ES-I3 (cell line): ENCODE data around the gene TBC1D24.
"Not testable (repeated sequence)": the region's sequence is repeated elsewhere in the genome, so short reads cannot be mapped to it uniquely, and the experiment has no call there.

Experiments used
- H3K36me3 ChIP-seq: 2 replicates; pipeline ENCODE4 v1.6.1; 2013; ENCODE audit warnings: mild to moderate bottlenecking, low read length, control low read depth, moderate library complexity; ENCODE audit not compliant: insufficient read depth
- H3K4me1 ChIP-seq: 2 replicates; pipeline ENCODE4 v1.6.1; 2013; ENCODE audit warnings: mild to moderate bottlenecking, control low read depth, low read length; ENCODE audit not compliant: insufficient read depth
- H3K9ac ChIP-seq: 2 replicates; pipeline ENCODE4 v1.6.1; 2013; ENCODE audit warnings: low read depth, mild to moderate bottlenecking, low read length, moderate library complexity
- H3K9me3 ChIP-seq: 2 replicates; pipeline ENCODE4 v1.6.1; 2013; ENCODE audit warnings: mild to moderate bottlenecking, low read length, moderate library complexity; ENCODE audit not compliant: control insufficient read depth, insufficient read depth

Gene TBC1D24

DNA sequence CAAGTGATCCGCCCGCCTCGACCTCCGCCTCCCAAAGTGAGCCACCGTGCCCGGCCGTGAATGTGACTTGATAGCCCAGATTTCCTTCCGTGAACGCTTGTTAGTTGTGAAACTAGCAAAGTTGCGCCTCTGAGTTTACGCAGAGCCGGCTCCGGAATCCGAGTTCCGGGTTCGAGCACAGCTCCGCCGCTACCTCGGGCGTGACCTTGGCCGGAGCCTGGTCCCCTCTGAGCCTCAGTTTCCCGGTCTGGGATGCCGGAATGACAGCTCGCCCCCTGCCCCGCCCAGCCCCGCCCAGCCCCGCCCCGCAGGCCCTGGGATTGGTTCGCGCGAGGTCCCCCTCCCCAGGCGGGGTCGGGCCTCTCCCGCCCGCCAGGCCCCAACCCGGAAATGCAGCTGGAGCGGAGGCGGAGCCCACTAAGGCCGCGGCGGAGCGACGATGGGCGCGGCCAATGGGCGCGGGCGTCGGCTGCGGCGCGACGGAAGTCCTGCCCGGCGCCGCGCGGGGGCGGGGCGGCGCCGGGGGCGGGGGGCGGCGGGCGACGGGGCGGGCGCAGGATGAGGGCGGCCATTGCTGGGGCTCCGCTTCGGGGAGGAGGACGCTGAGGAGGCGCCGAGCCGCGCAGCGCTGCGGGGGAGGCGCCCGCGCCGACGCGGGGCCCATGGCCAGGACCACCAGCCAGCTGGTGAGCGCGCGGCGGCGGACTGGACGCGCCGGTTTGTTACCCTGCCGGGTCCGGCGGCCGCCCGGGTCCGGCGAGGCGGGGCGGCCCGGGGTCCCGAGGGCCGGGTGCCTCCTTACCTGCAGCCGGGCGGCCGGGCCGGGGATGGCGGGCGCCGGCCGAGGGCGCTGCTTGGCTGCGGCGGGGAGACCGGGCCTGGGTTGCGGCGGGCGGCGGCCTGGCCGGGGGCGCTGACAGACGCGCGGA, 62.8 kb downstream of the TBC1D24 start, which contains the start of gene PDPK1:
Gene PDPK1, plus strand, starts transcription at position 571 of the 929 bp plus-strand sequence. Its CDS starts 92 bp downstream, at position 663.
- Histone ChIP-seq H3K36me3 (no peaks in the 10 kb centered on the region), H3K9ac (peak within 1 kb of the TSS; percentile 72; the same call in 1 of the 2 replicates), H3K4me1 (no peaks in the 10 kb centered on the region), H3K9me3 (no peaks in the 10 kb centered on the region)

DNA sequence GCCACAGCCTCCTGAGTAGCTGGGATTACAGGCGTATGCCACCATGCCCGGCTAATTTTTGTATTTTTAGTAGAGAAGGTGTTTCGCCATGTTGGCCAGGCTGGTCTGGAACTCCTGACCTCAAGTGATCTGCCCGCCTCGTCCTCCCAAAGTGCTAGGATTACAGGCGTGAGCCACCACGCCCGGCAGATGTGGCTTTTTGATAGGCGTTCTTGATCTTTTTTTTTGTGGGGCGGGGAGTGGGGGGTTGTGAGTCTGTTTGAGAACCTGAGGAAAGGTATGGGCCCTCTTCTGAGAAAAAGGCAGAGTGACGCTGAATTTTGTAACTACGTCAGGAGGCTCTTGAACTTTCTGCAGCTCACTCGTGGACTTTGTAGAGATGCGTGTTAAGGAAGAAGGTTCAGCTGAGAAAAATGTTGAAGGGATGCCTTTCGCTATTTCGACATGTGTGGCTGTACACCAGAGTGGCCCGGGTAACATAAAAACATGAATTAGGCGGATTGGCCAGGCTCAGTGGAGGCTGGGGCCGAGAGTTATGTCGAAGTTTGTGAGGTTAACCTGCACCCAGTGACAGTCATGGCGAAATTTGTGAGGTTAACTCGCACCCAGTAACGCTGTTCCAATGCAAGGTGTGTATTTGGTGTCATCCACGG, 64.4 kb downstream of the TBC1D24 start:
- H3K9ac ChIP-seq, H3K4me1 ChIP-seq, H3K9me3 ChIP-seq, H3K36me3 ChIP-seq: not testable (repeated sequence)

DNA sequence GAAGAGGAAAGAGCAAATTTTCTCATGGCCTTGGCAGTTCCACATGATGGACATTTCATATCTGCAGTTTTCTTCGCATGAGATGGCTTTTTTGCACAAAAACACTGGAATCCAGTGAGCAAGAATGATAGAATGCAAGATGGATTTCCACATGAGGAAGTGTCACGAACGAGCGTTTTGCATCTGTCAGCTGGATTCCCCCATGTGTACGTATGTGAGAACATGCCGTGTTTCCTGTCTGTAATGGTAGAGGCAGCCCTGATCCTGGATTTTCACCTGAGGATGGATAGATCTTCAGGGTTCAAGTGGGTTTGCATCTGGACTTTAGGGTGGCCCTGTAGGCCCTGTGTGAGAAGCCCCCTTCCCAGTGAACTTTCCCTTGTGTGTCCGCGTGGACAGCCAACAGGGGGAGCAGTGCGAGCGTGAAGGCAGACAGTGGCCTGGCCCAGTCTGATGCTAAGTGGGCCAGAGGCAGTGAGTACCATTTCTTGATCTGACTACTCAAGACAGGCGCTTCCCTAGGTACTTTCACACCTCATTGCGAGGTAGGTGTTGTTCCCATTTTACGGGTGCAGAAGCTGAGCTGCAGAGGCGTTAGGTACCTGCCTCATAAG, 65.0 kb downstream of the TBC1D24 start:
- not testable (repeated sequence) for H3K9me3 ChIP-seq, H3K36me3 ChIP-seq, H3K9ac ChIP-seq, H3K4me1 ChIP-seq

DNA sequence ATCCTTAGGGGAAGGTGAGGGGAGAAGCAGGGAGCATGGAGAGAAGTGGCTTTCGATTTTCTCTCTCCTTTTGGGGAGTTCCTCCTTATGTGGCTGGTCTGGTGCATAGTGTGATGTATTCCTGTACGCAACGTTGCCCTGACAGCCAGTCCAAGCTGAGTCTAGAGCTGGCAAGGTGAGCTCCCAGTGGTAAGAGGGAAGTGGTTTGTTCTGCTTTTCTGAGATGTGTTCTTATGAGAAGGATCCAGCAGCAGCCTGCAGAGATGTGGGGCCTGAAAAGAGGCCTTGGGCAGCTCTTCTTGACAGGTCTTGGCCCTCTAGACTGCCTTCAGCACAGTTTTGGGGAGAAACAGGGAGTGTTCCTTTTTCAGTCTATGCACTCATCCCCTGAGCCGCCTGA, 66.0 kb downstream of the TBC1D24 start:
- not testable (repeated sequence) for H3K9me3 ChIP-seq, H3K9ac ChIP-seq, H3K36me3 ChIP-seq, H3K4me1 ChIP-seq

DNA sequence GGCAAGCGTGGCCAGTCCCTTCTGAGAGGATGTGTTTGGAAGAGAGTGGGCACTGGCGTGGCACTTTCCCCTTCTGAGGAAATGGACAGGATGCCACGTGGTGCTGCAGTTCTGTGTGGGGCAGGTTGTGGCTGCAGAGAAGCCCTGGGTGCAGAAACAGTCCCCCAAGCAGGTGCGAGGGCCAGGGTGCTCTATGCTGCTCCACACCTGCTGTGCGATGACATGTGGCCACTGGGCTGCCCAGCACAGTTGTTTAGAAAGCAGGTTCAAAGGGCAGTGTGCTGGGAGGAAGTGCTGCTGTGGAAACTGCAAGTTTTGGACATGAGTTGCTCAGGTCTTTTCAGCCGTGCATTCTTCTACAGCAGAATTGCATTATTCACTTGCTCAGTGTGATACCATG, 66.5 kb downstream of the TBC1D24 start:
- H3K4me1 ChIP-seq, H3K36me3 ChIP-seq, H3K9ac ChIP-seq, H3K9me3 ChIP-seq: not testable (repeated sequence)

DNA sequence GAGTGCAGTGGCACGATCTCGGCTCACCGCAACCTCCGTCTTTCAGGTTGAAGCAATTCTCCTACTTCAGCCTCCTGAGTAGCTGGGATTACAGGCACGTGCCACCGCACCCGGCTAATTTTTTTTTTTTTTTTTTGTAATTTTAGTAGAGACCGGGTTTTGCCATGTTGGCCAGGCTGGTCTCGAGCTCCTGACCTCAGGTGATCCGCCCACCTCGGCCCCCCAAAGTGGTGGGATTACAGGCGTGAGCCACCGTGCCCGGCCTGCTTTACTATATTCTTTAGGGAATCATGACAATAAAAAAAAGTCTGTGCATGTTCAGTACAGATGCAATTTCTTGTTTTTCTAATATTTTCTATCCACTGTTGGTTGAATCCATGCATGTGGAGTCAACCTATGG, 68.8 kb downstream of the TBC1D24 start:
- H3K9ac ChIP-seq, H3K9me3 ChIP-seq, H3K36me3 ChIP-seq, H3K4me1 ChIP-seq: not testable (repeated sequence)

DNA sequence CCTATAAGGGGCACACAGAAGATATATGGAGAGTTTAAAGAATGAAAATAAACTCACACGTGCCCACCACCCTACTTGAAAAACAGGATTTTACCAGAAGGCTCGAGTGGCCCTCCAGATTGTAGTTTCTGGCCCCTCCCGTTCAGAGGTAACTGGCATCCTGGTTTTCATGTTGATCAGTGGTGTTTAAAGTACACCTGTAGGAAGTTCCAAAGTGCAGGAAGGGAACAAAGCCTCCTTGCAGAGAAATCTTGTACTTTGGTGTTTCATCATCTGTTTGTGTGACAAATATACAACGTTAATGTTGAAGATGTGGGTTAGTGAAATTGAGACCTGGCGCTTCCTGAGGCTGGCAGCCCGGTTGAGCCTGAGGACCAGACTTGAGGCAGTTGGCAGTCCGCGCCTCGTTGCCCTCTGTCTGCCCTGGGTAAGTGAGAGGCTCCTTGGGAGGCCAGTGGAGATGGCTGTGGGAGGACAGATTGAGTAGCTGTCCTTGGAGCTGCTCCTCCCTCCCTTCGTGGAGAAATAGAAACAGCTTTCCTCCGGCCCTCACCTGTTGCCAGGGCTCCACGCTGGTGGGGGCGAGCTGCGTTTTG, 75.5 kb downstream of the TBC1D24 start:
- not testable (repeated sequence) for H3K36me3 ChIP-seq, H3K9ac ChIP-seq, H3K4me1 ChIP-seq, H3K9me3 ChIP-seq

DNA sequence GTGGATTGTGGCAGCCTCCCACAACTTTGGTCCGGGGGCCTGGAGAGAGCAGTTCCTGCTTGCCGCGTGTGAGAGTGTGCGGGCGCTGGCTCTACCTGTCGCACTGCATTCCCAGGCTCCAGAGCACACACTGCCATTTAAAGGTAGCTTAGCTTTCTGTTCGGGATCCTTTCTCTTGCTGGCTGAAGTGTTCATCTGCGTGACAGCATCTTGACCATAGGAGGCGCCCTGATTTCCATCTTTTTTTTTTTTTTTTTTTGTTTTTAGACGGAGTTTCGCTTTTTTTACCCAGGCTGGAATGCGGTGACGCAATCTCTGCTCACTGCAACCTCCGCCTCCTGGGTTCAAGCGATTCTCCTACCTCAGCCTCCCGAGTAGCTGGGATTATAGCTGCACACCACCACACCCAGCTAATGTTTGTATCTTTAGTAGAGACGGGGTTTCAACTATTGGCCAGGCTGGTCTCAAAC, 76.5 kb downstream of the TBC1D24 start:
- not testable (repeated sequence) for H3K9ac ChIP-seq, H3K4me1 ChIP-seq, H3K36me3 ChIP-seq, H3K9me3 ChIP-seq

DNA sequence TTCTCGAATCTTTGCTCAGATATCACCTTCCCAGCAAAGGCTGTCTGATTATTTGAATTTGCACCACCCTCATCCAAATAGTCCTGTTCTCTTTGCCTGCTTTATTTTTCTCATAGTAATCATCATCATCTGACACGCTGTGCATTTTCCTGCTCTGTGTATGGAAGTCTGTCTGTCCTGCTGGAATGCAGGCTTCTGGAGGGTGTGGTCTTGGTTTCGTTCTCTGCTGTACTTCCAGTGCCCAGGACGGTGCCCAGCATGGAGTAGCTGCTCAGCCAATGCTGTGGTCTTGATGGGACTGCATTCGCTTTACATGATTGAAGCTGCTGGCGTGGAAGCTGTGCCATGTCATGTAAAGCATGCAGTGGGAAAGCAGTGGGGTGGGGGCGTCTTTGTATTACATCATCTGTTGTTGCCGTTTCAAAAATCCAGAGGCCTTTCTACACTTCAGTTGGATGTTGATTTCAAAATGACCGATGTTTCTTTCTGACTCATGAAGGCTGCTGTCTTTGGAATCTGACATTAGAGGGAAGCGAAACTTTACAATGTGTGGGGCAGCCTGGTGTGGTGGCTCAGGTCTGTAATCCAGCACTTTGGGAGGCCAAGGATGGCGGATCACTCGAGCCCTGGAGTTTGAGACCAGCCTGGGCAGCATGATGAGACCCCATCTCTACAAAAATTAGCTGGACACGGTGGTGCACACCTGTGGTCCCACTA, 79.9 kb downstream of the TBC1D24 start:
- H3K4me1 ChIP-seq, H3K9me3 ChIP-seq, H3K36me3 ChIP-seq, H3K9ac ChIP-seq: not testable (repeated sequence)
